Measurements from ENCODE around the gene IGFL3. TPM values are rescaled to one million over a fixed set of nuclear protein-coding genes. Genes with fewer than 3 reads are reported as not detected.

Gene IGFL3
- polyA plus RNA-seq, 1 donor from 2014 or later, result not detected

DNA sequence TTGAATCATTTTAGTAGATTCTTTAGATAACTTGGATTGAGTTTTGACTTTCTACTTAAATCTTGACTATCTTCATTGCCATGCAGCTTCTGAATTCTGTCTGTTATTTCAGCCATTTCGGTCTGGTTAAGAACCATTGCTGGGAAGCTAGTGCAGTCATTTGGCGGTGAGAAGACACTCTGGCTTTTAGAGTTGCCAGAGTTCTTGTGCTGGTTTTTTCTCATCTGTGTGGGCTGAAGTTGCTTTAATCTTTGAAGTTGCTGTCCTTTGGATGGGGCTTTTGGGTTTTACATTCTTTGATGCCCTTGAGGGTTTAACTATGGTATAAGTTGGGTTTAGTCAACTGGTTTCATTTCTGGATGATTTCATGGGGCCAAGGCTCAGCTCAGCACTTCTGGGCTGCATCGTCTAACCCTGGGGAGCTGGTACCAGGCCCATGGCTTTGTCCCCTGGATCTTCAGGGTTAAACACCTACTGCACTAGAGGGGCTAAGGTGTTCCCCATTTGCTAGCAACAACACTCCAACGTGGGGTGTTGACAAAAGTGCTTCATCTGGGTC, 13.5 kb upstream of the IGFL3 start:
- no peaks in the 10 kb centered on the region for H3K9me2 ChIP-seq (ENCODE audit: insufficient read depth, low read length)
- TF ChIP-seq, protein P1, sequence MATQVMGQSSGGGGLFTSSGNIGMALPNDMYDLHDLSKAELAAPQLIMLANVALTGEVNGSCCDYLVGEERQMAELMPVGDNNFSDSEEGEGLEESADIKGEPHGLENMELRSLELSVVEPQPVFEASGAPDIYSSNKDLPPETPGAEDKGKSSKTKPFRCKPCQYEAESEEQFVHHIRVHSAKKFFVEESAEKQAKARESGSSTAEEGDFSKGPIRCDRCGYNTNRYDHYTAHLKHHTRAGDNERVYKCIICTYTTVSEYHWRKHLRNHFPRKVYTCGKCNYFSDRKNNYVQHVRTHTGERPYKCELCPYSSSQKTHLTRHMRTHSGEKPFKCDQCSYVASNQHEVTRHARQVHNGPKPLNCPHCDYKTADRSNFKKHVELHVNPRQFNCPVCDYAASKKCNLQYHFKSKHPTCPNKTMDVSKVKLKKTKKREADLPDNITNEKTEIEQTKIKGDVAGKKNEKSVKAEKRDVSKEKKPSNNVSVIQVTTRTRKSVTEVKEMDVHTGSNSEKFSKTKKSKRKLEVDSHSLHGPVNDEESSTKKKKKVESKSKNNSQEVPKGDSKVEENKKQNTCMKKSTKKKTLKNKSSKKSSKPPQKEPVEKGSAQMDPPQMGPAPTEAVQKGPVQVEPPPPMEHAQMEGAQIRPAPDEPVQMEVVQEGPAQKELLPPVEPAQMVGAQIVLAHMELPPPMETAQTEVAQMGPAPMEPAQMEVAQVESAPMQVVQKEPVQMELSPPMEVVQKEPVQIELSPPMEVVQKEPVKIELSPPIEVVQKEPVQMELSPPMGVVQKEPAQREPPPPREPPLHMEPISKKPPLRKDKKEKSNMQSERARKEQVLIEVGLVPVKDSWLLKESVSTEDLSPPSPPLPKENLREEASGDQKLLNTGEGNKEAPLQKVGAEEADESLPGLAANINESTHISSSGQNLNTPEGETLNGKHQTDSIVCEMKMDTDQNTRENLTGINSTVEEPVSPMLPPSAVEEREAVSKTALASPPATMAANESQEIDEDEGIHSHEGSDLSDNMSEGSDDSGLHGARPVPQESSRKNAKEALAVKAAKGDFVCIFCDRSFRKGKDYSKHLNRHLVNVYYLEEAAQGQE (IDR thresholded peaks at IDR 0.05; ENCODE audit: borderline replicate concordance), result no peak
- H3F3A ChIP-seq (ENCODE audit: insufficient read depth, low read length, poor library complexity, severe bottlenecking), result no peaks in the 10 kb centered on the region
- H3K36me3 ChIP-seq (ENCODE audit: insufficient read depth, low read length), result no peaks in the 10 kb centered on the region
- H3K27me3 ChIP-seq (ENCODE audit: insufficient read depth, low read depth, low read length), result no peaks in the 10 kb centered on the region
- no peak overlapping the region for H3K4me3 ChIP-seq (ENCODE audit: low read length)
- H3K79me2 ChIP-seq (replicated peaks; ENCODE audit: insufficient read depth, low read length), result no peaks in the 10 kb centered on the region
- H3K9ac ChIP-seq (ENCODE audit: low read length), result no peak overlapping the region
- no peak overlapping the region for H3K27ac ChIP-seq (ENCODE audit: low read length)
- no peaks in the 10 kb centered on the region for H3K9me3 ChIP-seq (ENCODE audit: low read length)
- no peak overlapping the region for H3K4me2 ChIP-seq (ENCODE audit: low read length)
- H4K20me1 ChIP-seq (ENCODE audit: insufficient read depth), result no peaks in the 10 kb centered on the region
- no peak overlapping the region for H2AFZ ChIP-seq (ENCODE audit: low read depth, low read length)

GRCh38 chr19:46134527-46134926, 10.0 kb upstream of the IGFL3 start:
- Histone ChIP-seq H3K9me3 (ENCODE audit: low read length) (no peaks in the 10 kb centered on the region), H3K79me2 (replicated peaks; ENCODE audit: insufficient read depth, low read length) (no peaks in the 10 kb centered on the region), H2AFZ (ENCODE audit: low read depth, low read length) (no peak overlapping the region), H3K27me3 (ENCODE audit: insufficient read depth, low read depth, low read length) (no peaks in the 10 kb centered on the region), H3K4me3 (ENCODE audit: low read length) (no peak overlapping the region), H3F3A (ENCODE audit: insufficient read depth, low read length, poor library complexity, severe bottlenecking) (no peaks in the 10 kb centered on the region), H3K4me2 (ENCODE audit: low read length) (no peak overlapping the region), H3K9me2 (ENCODE audit: insufficient read depth, low read length) (no peaks in the 10 kb centered on the region), H3K36me3 (ENCODE audit: insufficient read depth, low read length) (no peaks in the 10 kb centered on the region), H4K20me1 (ENCODE audit: insufficient read depth) (no peaks in the 10 kb centered on the region), H3K9ac (ENCODE audit: low read length) (no peak overlapping the region), H3K27ac (ENCODE audit: low read length) (no peak overlapping the region)
- no peak for TF ChIP-seq RAD21 (conservative IDR thresholded peaks at IDR 0.05)
- TF ChIP-seq EZH2 (IDR thresholded peaks at IDR 0.05; ENCODE audit: borderline replicate concordance, insufficient read depth, low read length, poor library complexity, severe bottlenecking), result no peak
- no peak for TF ChIP-seq SMC3 (conservative IDR thresholded peaks at IDR 0.05; ENCODE audit: poor library complexity)
- TF ChIP-seq TAF1 (IDR thresholded peaks at IDR 0.05; ENCODE audit: low read depth), result no peak
- TF ChIP-seq MXI1 (conservative IDR thresholded peaks at IDR 0.05; ENCODE audit: poor library complexity, severe bottlenecking), result no peak
- TF ChIP-seq, protein P1 (IDR thresholded peaks at IDR 0.05; ENCODE audit: borderline replicate concordance), result no peak
- TF ChIP-seq, protein P2, sequence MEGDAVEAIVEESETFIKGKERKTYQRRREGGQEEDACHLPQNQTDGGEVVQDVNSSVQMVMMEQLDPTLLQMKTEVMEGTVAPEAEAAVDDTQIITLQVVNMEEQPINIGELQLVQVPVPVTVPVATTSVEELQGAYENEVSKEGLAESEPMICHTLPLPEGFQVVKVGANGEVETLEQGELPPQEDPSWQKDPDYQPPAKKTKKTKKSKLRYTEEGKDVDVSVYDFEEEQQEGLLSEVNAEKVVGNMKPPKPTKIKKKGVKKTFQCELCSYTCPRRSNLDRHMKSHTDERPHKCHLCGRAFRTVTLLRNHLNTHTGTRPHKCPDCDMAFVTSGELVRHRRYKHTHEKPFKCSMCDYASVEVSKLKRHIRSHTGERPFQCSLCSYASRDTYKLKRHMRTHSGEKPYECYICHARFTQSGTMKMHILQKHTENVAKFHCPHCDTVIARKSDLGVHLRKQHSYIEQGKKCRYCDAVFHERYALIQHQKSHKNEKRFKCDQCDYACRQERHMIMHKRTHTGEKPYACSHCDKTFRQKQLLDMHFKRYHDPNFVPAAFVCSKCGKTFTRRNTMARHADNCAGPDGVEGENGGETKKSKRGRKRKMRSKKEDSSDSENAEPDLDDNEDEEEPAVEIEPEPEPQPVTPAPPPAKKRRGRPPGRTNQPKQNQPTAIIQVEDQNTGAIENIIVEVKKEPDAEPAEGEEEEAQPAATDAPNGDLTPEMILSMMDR (IDR thresholded peaks at IDR 0.05; ENCODE audit: poor library complexity, severe bottlenecking), result no peak
- TF ChIP-seq EP300 (conservative IDR thresholded peaks at IDR 0.05; ENCODE audit: poor library complexity, severe bottlenecking), result no peak
- no peak for TF ChIP-seq POLR2AphosphoS5 (IDR thresholded peaks at IDR 0.05)
